SU-DHL-6 (cell line): Measurements from ENCODE around the gene FOXQ1.

Experiments
- H2AFZ ChIP-seq: fragments of 200-600 bp; sonication (generic); 2 replicates; pipeline ENCODE4 v1.6.1; 2014; ENCODE audit warnings: low read depth, mild to moderate bottlenecking, moderate library complexity, mixed read lengths, antibody characterized with exemption, low read length; ENCODE audit not compliant: severe bottlenecking
- H3F3A ChIP-seq: fragments of 200-600 bp; shearing (Covaris generic); 2 replicates; pipeline ENCODE4 v1.6.0; 2016; ENCODE audit warnings: antibody characterized with exemption, mild to moderate bottlenecking; ENCODE audit not compliant: insufficient read depth
- H3K27ac ChIP-seq: fragments of 200-600 bp; sonication (generic); 2 replicates; pipeline ENCODE4 v1.5.1; 2016; ENCODE audit warnings: low read depth, mild to moderate bottlenecking, low read length, moderate library complexity, mixed read lengths
- H3K27me3 ChIP-seq: fragments of 200-600 bp; sonication (generic), shearing (Covaris generic); 2 replicates; pipeline ENCODE4 v1.6.0; 2014; ENCODE audit warnings: mild to moderate bottlenecking, low read length
- H3K36me3 ChIP-seq: fragments of 200-600 bp; sonication (generic); 2 replicates; pipeline ENCODE4 v1.6.1; 2014; ENCODE audit warnings: mild to moderate bottlenecking, low read length, mixed read lengths
- H3K4me2 ChIP-seq: fragments of 300-600, 200-600 bp; shearing (Covaris generic), sonication (generic); 2 replicates; pipeline ENCODE4 v1.6.0; 2014; ENCODE audit warnings: low read length, low read depth, mild to moderate bottlenecking; ENCODE audit not compliant: poor library complexity, severe bottlenecking
- H3K4me3 ChIP-seq: fragments of 200-600 bp; sonication (generic); 2 replicates; pipeline ENCODE4 v1.5.1; 2014; ENCODE audit warnings: antibody characterized with exemption, low read length, mild to moderate bottlenecking, mixed read lengths; ENCODE audit not compliant: insufficient read depth, poor library complexity, severe bottlenecking
- H3K79me2 ChIP-seq: fragments of 200-600 bp; sonication (generic); 2 replicates; pipeline ENCODE4 v1.6.1; 2014; ENCODE audit warnings: mild to moderate bottlenecking, low read length, moderate library complexity; ENCODE audit not compliant: insufficient read depth
- H3K9ac ChIP-seq: fragments of 200-600 bp; sonication (generic); 2 replicates; pipeline ENCODE4 v1.7.0; 2014; ENCODE audit warnings: mild to moderate bottlenecking, low read length
- H3K9me2 ChIP-seq: fragments of 200-600 bp; sonication (generic); replicated peaks from 2 replicates; pipeline ENCODE4 v1.6.1; 2014; ENCODE audit warnings: low read length; ENCODE audit not compliant: insufficient read depth
- H3K9me3 ChIP-seq: fragments of 200-600 bp; sonication (generic); 2 replicates; pipeline ENCODE4 v1.6.1; 2014; ENCODE audit warnings: low read length, mixed read lengths; ENCODE audit not compliant: insufficient read depth
- H4K20me1 ChIP-seq: fragments of 200-600 bp; sonication (generic); 2 replicates; pipeline ENCODE4 v1.6.1; 2014; ENCODE audit warnings: low read depth, mild to moderate bottlenecking, antibody characterized with exemption, low read length, moderate library complexity, mixed read lengths
- CTCF ChIP-seq: fragments of 200-600 bp; sonication (generic); IDR thresholded peaks from one replicate; pipeline ENCODE4 v1.5.1; 2017; ENCODE audit warnings: antibody characterized with exemption, mild to moderate bottlenecking, low read length, moderate library complexity; ENCODE audit not compliant: insufficient read depth, poor library complexity, severe bottlenecking
- EZH2phosphoT487 ChIP-seq: fragments of 200-600 bp; sonication (generic), shearing (Covaris generic); conservative IDR thresholded peaks from 2 replicates; pipeline ENCODE4 v1.6.1; 2018; ENCODE audit warnings: mild to moderate bottlenecking, antibody characterized with exemption, low read length, moderate library complexity, mixed read lengths

Gene FOXQ1

GRCh38 chr6:1267057-1267732, 44.7 kb upstream of the FOXQ1 start:
- Histone ChIP-seq H3K9me3 (peaks cover 10% of the 10 kb centered on the region; the same call in 1 of the 2 replicates), H3K4me3 (no peak overlapping the region), H3K4me2 (no peak overlapping the region), H3K27ac (no peak overlapping the region), H3K27me3 (no peaks in the 10 kb centered on the region), H2AFZ (no peak overlapping the region), H3F3A (no peaks in the 10 kb centered on the region), H3K9ac (no peak overlapping the region), H3K79me2 (no peaks in the 10 kb centered on the region), H3K9me2 (no peaks in the 10 kb centered on the region), H4K20me1 (no peaks in the 10 kb centered on the region), H3K36me3 (no peaks in the 10 kb centered on the region)
- TF ChIP-seq CTCF (no peak), EZH2phosphoT487 (no peak)

- Histone ChIP-seq H3K4me3 (no peak overlapping the region), H3K27ac (no peak overlapping the region), H2AFZ (no peak overlapping the region), H3K4me2 (no peak overlapping the region), H4K20me1 (no peaks in the 10 kb centered on the region), H3K27me3 (peaks cover 5% of the 10 kb centered on the region; the same call in 1 of the 2 replicates), H3K9me2 (no peaks in the 10 kb centered on the region), H3K36me3 (no peaks in the 10 kb centered on the region), H3F3A (no peaks in the 10 kb centered on the region), H3K9ac (no peak overlapping the region), H3K79me2 (no peaks in the 10 kb centered on the region), H3K9me3 (peaks cover 19% of the 10 kb centered on the region; the same call in 1 of the 2 replicates)
- no peak for TF ChIP-seq EZH2phosphoT487
- no peak for TF ChIP-seq CTCF
Observed at GRCh38 chr6:1267790-1268762, 43.8 kb upstream of the FOXQ1 start.

- no peaks in the 10 kb centered on the region for H3K9me2 ChIP-seq
- peaks cover 23% of the 10 kb centered on the region; the same call in 1 of the 2 replicates for H3K9me3 ChIP-seq
- no peaks in the 10 kb centered on the region for H3K36me3 ChIP-seq
- H4K20me1 ChIP-seq = no peaks in the 10 kb centered on the region
- no peak overlapping the region for H2AFZ ChIP-seq
- no peak overlapping the region for H3K4me3 ChIP-seq
- H3F3A ChIP-seq = no peaks in the 10 kb centered on the region
- no peak overlapping the region for H3K27ac ChIP-seq
- H3K9ac ChIP-seq = no peak overlapping the region
- H3K4me2 ChIP-seq = no peak overlapping the region
- H3K27me3 ChIP-seq = peaks cover 5% of the 10 kb centered on the region; the same call in 1 of the 2 replicates
- TF ChIP-seq EZH2phosphoT487 (no peak), CTCF (no peak)
- no peaks in the 10 kb centered on the region for H3K79me2 ChIP-seq
Observed at GRCh38 chr6:1271071-1271763, 40.7 kb upstream of the FOXQ1 start.
